ENCODE data around the gene ZDHHC7. TPM values are rescaled to one million over a fixed set of nuclear protein-coding genes. Genes with fewer than 3 reads are reported as not detected.

The ZDHHC7 gene
- total RNA-seq, 4 donors from 2014 or later = 49.8 to 59.2 (median 54.3) TPM

GRCh38 chr16:85017633-85018032 is 6.3 kb upstream of the ZDHHC7 start:
- peaks cover 13 to 21% of the 10 kb centered on the region in 2 donors for H3K4me1 ChIP-seq
- H3K9me3 ChIP-seq = no peaks in the 10 kb centered on the region
- H3K4me3 ChIP-seq (replicated peaks in 1 of 3) = no peak overlapping the region
- no peaks in the 10 kb centered on the region for H3K36me3 ChIP-seq
- no peak for DNase-seq
- no peaks in the 10 kb centered on the region for H3K27me3 ChIP-seq
- intact Hi-C loops (cut with DNase I) = no loop called here
- 87 to 91% methylated on average over 8 of the region's 8 CpGs for WGBS, 2 donors
- TF ChIP-seq CTCF (IDR thresholded peaks at IDR 0.05) = no peak
- TF ChIP-seq POLR2A (IDR thresholded peaks at IDR 0.05) = no peak
- peak overlapping the region in 1 of 3 donors; percentile 89 for H3K27ac ChIP-seq

GRCh38 chr16:85017151-85017550 is 5.8 kb upstream of the ZDHHC7 start:
- intact Hi-C loops (cut with DNase I) = no loop called here
- 70 to 83% methylated on average over 4 of the region's 4 CpGs for WGBS, 2 donors
- Histone ChIP-seq H3K27ac (no peak overlapping the region), H3K9me3 (no peaks in the 10 kb centered on the region), H3K36me3 (no peaks in the 10 kb centered on the region), H3K4me3 (replicated peaks in 1 of 3) (no peak overlapping the region), H3K27me3 (no peaks in the 10 kb centered on the region), H3K4me1 (peaks cover 13 to 22% of the 10 kb centered on the region in 2 donors)
- DNase-seq = no peak
- no peak for TF ChIP-seq POLR2A (IDR thresholded peaks at IDR 0.05)

GRCh38 chr16:85015481-85016187 is 4.3 kb upstream of the ZDHHC7 start:
- DNase-seq = no peak
- H3K9me3 ChIP-seq = no peaks in the 10 kb centered on the region
- intact Hi-C loops (cut with DNase I) = no loop called here
- H3K36me3 ChIP-seq = no peaks in the 10 kb centered on the region
- TF ChIP-seq CTCF (IDR thresholded peaks at IDR 0.05) = no peak
- TF ChIP-seq POLR2A (IDR thresholded peaks at IDR 0.05) = no peak
- 84 to 97% methylated on average over 5 of the region's 5 CpGs for WGBS, 2 donors
- no peak overlapping the region for H3K27ac ChIP-seq
- H3K27me3 ChIP-seq = no peaks in the 10 kb centered on the region
- H3K4me3 ChIP-seq (replicated peaks in 1 of 3) = no peak overlapping the region
- H3K4me1 ChIP-seq = peaks cover 17 to 27% of the 10 kb centered on the region in 2 donors

- H3K9me3 ChIP-seq = no peaks in the 10 kb centered on the region
- peaks cover 16 to 27% of the 10 kb centered on the region in 2 donors for H3K4me1 ChIP-seq
- TF ChIP-seq CTCF (IDR thresholded peaks at IDR 0.05) (no peak), POLR2A (IDR thresholded peaks at IDR 0.05) (no peak)
- DNase-seq = no peak
- no peak overlapping the region for H3K27ac ChIP-seq
- H3K36me3 ChIP-seq = no peaks in the 10 kb centered on the region
- H3K27me3 ChIP-seq = no peaks in the 10 kb centered on the region
- WGBS, 2 donors = 68 to 72% methylated on average over 2 of the region's 2 CpGs
- intact Hi-C loops (cut with DNase I) = no loop called here
- no peak overlapping the region for H3K4me3 ChIP-seq (replicated peaks in 1 of 3)
Measured at GRCh38 chr16:85014311-85014710, 3.0 kb upstream of the ZDHHC7 start.

- peaks cover 11 to 28% of the 10 kb centered on the region in 2 donors for H3K4me1 ChIP-seq
- WGBS, 2 donors = 13% methylated on average over 17 of the region's 17 CpGs
- intact Hi-C loops (cut with DNase I) = no loop called here
- no peaks in the 10 kb centered on the region for H3K9me3 ChIP-seq
- no peaks in the 10 kb centered on the region for H3K27me3 ChIP-seq
- H3K27ac ChIP-seq = peak overlapping the region; percentile 98 to 99 (median 98)
- peak overlapping the region; percentile 71 to 86 (median 71) for H3K4me3 ChIP-seq (replicated peaks in 1 of 3)
- TF ChIP-seq CTCF (IDR thresholded peaks at IDR 0.05) = no peak
- no peak for TF ChIP-seq POLR2A (IDR thresholded peaks at IDR 0.05)
- no peaks in the 10 kb centered on the region for H3K36me3 ChIP-seq
- DNase-seq = no peak
Measured at GRCh38 chr16:85011846-85012284, 530 bp upstream of the ZDHHC7 start.

Measured in thyroid gland (tissue), 4 donors.